Measurements from ENCODE around the gene PTGFRN. TPM values are rescaled to one million over a fixed set of nuclear protein-coding genes. Genes with fewer than 3 reads are reported as not detected.

The PTGFRN gene
- total and polyA plus RNA-seq, 2 of the 13 experiments (the other 11 are each of a cell fraction or from before 2014, with no cell fraction given) = 3.3 to 11.3 TPM

DNA sequence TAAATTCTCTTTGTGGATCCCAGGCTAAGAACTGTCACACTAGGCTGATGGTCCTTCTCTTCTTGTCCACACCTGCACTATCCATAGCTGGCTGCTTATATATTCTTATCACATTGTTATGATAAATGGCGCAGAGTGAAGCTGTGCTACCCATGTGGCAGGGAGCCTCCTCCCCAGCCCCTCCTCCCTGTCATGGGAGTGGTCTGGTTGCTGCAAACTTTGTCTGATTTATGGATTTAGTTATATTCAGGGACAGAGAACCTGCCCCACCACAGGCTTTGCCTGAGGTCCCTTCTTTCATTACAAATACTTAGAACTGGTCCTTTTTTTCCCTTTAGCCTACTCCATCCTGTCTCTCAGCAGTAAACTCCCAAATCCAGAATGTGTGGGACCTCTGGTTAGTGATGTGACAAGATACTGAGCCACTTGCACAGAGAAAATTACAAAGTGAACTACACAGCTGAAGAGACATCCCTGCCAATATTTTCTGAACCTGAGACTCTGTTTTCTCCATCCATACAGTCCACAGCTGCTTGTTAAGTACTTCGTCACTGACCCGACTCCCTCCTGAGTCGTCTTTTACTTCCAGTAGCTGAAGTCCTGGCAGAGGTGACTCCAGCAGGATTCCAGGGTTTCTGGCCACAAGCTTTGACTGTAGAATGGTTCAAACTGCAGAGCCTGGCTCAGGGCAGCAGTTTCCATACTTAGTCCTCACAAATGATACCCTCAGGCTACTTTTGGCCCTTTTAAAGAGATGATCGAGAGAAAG is 37.6 kb downstream of the PTGFRN start:
- no peaks in the 10 kb centered on the region for H3K9me3 ChIP-seq (ENCODE audit: low read length)
- intact Hi-C loops (cut with micrococcal nuclease; ENCODE audit: unreplicated experiment) (no loop called here), in situ Hi-C loops (cut with HindIII; ENCODE audit: extremely low pct_ligation_motif_present, low pct_unique_long_range_greater_than_20kb) (no loop called here)
- FAIRE-seq (no peak), ATAC-seq (no peak), DNase-seq (ENCODE audit: low spot score) (no peak)
- H2AFZ ChIP-seq (ENCODE audit: low read length) = no peak overlapping the region
- no TSS peak for BruUV-seq (replicated peaks)
- ChIA-PET CTCF (ENCODE audit: low intra/inter-chr PET ratio, low total read pairs) (no interaction called here), POLR2A (no interaction called here)
- H3K4me2 ChIP-seq (ENCODE audit: low read depth, low read length) = no peak overlapping the region
- H3K79me2 ChIP-seq (ENCODE audit: insufficient read depth, low read length) = no peaks in the 10 kb centered on the region
- H3K27me3 ChIP-seq (ENCODE audit: control insufficient read depth in 1 of 2, insufficient read depth in 2 of 2, low read length in 2 of 2) = no peaks in the 10 kb centered on the region
- H3K36me3 ChIP-seq (replicated peaks in 1 of 2; ENCODE audit: control insufficient read depth in 1 of 2, insufficient read depth in 2 of 2, low read length in 2 of 2) = no peaks in the 10 kb centered on the region; a peak in 2 of 5 replicates
- no peak overlapping the region for H3K27ac ChIP-seq (ENCODE audit: extremely low read length, insufficient read depth, low read length)
- H3K4me1 ChIP-seq (ENCODE audit: insufficient read depth, low read length) = no peaks in the 10 kb centered on the region
- WGBS (ENCODE audit: low lambda C conversion rate) = 68% methylated on average over 4 of the region's 5 CpGs
- no peak overlapping the region for H3K4me3 ChIP-seq (replicated peaks in 1 of 3; ENCODE audit: insufficient read depth in 1 of 3, low read depth in 2 of 3, low read length in 3 of 3)
- H3K9ac ChIP-seq (ENCODE audit: insufficient read depth, low read depth, low read length) = no peak overlapping the region
- no peaks in the 10 kb centered on the region for H4K20me1 ChIP-seq (ENCODE audit: insufficient read depth, low read length)
- TF ChIP-seq GATAD1 (CRISPR knock-in tag; IDR thresholded peaks at IDR 0.05) (no peak), MEIS2 (CRISPR knock-in tag; IDR thresholded peaks at IDR 0.05) (no peak), GATAD2A (CRISPR knock-in tag; IDR thresholded peaks at IDR 0.05) (no peak), ZNF546 (CRISPR knock-in tag; conservative IDR thresholded peaks at IDR 0.05) (no peak), CBX2 (IDR thresholded peaks at IDR 0.05; ENCODE audit: low read depth, low read length) (no peak), CBX2 (CRISPR knock-in tag; IDR thresholded peaks at IDR 0.05; ENCODE audit: low read depth) (no peak), ZNF180 (CRISPR knock-in tag; IDR thresholded peaks at IDR 0.05; ENCODE audit: borderline replicate concordance, low read depth) (no peak), SRSF9 (IDR thresholded peaks at IDR 0.05; ENCODE audit: borderline replicate concordance, insufficient read depth, low read depth, low read length, poor library complexity, severe bottlenecking) (no peak), ZNF326 (CRISPR knock-in tag; IDR thresholded peaks at IDR 0.05; ENCODE audit: borderline replicate concordance) (no peak), SIX1 (CRISPR knock-in tag; IDR thresholded peaks at IDR 0.05; ENCODE audit: borderline replicate concordance) (no peak), ZNF768 (CRISPR knock-in tag; IDR thresholded peaks at IDR 0.05) (no peak)
- TF ChIP-seq, protein P1, sequence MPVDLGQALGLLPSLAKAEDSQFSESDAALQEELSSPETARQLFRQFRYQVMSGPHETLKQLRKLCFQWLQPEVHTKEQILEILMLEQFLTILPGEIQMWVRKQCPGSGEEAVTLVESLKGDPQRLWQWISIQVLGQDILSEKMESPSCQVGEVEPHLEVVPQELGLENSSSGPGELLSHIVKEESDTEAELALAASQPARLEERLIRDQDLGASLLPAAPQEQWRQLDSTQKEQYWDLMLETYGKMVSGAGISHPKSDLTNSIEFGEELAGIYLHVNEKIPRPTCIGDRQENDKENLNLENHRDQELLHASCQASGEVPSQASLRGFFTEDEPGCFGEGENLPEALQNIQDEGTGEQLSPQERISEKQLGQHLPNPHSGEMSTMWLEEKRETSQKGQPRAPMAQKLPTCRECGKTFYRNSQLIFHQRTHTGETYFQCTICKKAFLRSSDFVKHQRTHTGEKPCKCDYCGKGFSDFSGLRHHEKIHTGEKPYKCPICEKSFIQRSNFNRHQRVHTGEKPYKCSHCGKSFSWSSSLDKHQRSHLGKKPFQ (CRISPR knock-in tag; IDR thresholded peaks at IDR 0.05; ENCODE audit: insufficient replicate concordance) = no peak
- TF ChIP-seq, protein P2, sequence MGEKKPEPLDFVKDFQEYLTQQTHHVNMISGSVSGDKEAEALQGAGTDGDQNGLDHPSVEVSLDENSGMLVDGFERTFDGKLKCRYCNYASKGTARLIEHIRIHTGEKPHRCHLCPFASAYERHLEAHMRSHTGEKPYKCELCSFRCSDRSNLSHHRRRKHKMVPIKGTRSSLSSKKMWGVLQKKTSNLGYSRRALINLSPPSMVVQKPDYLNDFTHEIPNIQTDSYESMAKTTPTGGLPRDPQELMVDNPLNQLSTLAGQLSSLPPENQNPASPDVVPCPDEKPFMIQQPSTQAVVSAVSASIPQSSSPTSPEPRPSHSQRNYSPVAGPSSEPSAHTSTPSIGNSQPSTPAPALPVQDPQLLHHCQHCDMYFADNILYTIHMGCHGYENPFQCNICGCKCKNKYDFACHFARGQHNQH (CRISPR knock-in tag; IDR thresholded peaks at IDR 0.05) = no peak

All from HepG2 (cell line).